ENCODE results near the gene PPP2R1B.
"Not testable (repeated sequence)": the region's sequence is repeated elsewhere in the genome, so short reads cannot be mapped to it uniquely, and the experiment has no call there.

The PPP2R1B gene

GRCh38 chr11:111724615-111725129 is 41.5 kb downstream of the PPP2R1B start:
- no peak for DNase-seq

DNA sequence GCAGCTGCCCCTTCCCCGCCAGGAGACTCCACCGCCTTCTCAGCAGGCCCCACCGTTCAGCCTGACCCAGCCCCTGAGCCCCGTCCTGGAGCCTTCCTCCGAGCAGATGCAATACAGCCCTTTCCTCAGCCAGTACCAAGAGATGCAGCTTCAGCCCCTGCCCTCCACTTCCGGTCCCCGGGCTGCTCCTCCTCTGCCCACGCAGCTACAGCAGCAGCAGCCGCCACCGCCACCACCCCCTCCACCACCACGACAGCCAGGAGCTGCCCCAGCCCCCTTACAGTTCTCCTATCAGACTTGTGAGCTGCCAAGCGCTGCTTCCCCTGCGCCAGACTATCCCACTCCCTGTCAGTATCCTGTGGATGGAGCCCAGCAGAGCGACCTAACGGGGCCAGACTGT is 42.6 kb downstream of the PPP2R1B start:
- DNase-seq, result no peak

- DNase-seq, result no peak
These were observed 43.7 kb downstream of the PPP2R1B start for GRCh38 chr11:111722501-111722900.

DNA sequence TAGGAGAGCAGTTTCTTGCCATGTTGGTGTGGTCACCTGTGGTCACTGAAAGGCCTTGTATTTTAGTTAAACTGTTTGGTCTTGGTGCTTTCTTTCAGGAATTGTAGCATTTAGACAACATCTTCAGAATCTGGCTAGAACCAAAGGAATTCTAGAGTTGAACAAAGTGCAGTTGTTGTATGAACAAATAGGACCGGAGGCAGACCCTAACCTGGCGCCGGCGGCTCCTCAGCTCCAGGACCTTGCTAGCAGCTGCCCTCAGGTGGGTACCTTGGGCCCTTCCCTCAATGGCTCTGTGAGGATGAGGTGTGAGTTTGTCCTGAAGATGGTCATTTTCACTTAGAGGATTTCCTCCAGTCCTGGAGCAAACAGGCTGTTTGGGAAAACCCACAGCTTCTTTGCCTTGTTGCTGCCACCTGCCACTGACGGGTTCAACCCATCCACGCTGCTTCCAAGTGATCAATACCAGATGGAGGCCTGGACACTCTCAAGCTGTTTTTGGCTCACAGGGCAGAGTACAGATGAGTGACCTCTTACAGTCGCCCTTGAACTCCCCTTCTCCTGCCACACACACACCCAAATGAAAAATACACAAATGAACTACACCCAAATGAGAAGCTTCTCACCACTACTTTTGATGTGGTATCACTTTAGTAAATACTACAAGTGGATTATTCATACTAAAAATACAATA is 45.2 kb downstream of the PPP2R1B start:
- DNase-seq, result no peak

GRCh38 chr11:111719379-111719778 is 46.8 kb downstream of the PPP2R1B start:
- DNase-seq, result no peak

GRCh38 chr11:111718859-111719258 is 47.3 kb downstream of the PPP2R1B start:
- DNase-seq, result no peak

DNA sequence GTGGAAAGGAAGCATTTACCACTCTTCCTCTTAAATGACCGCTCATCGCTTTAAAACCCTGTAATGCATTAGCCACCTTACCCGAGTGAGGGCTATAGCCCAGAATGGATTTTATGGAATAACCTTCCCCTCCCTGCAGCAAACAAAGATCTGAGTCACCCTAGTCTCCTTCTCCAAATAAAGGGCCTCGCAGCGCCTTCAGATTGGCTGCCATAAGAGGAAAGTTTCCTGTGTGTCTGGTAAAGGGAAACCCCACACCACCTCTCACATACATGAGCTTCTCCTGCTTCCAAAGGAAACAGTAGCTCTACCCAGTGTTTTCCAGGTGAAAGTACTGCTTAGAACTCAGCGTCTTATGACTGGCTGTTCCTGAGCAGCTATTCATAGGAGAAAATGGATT is 47.8 kb downstream of the PPP2R1B start:
- no peak for DNase-seq

DNA sequence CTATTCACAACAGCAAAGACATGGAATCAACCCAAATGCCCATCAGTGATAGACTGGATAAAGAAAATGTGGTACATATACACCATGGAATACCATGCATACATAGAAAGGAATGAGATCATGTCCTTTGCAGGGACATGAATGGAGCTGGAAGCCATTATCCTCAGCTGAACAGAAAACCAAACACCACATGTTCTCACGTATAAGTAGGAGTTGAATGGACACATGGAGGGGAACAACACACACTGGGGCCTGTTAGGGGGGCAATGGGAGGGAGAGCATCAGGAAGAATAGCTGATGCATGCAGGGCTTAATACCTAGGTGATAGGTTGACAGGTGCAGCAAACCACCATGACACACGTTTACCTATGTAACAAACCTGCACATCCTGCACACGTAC is 48.5 kb downstream of the PPP2R1B start:
- DNase-seq, result not testable (repeated sequence)

GRCh38 chr11:111715142-111715816 is 50.9 kb downstream of the PPP2R1B start:
- no peak for DNase-seq

GRCh38 chr11:111714522-111714921 is 51.7 kb downstream of the PPP2R1B start:
- DNase-seq, result no peak

DNA sequence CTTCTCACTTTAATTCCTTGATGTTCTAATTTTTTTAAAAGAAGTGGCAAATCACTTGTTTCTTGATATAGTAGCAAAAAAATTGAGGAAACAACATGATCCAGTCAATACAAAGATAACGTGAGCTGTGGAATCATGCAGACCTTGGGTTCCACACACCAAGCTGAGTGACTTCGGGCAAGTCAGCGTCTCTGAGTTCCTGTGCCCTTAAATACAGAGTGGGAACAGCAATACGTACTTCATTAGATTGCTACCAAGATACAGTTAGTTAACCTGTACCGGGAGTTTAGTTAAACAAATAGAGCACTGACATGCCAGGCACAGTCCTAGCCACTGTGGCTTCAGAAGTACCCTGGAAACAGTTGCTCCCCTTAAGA is 58.5 kb downstream of the PPP2R1B start:
- DNase-seq, result no peak

- no peak for DNase-seq
These were observed 59.0 kb downstream of the PPP2R1B start for GRCh38 chr11:111707039-111707690.

- DNase-seq, result no peak
These were observed 62.6 kb downstream of the PPP2R1B start for GRCh38 chr11:111703576-111703975.

DNA sequence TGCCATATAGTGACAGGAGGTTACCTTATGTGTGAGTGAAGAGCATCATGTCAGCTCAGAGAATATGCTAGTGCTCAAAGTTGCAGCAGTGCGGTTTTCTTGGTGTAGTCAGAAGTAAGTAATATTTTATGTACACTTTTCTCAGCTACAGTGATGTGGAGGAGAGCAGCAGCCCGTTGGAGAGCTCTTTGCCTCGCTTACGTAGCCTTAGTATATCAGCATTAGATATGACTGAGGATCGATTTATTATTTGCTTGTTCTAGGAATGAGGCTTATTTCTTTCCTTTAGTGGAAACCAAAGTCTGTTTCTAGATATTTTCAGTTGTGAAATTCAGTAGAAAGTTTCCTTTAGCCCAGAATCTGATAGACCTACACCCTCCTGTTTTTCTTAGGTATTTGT is 63.6 kb downstream of the PPP2R1B start:
- no peak for DNase-seq

DNA sequence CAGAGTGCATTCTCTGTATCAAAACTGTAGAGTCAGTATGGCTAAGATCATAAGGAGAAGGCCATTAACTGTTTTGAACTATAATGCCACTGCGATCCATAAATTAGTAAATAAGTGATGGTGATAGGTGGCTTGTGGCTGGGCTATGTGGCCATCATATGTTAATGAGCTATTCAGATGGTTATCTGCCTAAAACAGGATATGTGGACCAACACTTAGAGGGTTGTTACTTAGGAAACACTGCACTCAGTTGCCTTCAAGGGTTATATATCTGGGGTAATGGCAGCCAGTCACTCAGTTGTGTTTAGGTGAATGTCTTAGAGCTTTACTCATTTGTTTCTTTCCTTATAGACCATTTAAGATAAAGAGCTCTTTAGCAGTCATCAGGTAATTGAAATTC is 66.0 kb downstream of the PPP2R1B start:
- DNase-seq, result peak; percentile 39

DNA sequence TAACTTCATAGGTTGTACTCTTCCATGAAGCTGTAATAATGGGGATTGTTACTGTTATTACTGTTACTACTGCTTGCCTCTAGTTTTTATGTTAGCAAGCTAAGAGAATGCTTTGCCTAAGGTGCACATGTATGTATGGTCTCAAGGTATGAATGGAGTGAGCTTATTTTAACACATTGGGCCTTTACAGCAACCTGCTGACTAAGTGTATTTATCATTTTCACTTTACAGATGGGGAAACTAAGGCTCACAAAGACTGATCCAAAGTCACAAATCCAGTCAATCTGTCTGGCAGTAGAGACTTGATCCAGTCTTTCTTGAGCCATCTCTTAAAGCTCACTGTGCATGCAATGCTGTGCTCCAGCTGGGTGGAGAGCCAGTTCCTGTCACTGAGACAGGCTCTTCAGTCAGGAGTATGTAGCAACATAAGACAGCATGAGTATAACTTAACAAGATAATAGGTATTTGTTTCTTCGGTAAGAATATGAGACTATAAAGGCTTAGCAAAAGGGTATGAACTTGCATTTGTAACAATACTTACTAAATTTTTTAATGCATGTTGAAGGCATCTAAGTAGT is 66.5 kb downstream of the PPP2R1B start:
- peak; percentile 50 for DNase-seq

GRCh38 chr11:111698852-111699559 is 67.2 kb downstream of the PPP2R1B start:
- DNase-seq, result peak; percentile 96

DNA sequence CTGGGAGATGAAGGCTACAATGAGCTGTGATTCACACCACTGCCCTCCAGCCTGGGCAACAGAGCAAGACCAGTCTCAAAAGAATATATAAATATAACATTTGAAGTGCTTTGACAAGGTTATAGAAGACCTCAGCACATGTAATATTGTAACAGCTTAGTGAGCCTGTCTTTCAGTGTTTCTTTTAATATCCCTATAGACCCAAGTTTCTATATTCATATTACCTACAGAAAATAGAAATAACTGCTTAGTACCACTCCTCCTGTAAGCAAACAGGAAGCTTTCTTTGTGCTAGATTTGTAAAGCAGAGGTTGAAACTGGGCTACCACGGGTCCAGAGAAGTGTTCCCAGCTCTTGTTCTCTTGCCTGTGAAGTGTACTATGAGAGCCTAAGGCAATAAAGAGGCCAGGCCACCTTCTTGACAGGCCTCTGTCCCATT is 68.2 kb downstream of the PPP2R1B start:
- DNase-seq, result peak; percentile 20

GRCh38 chr11:111696556-111696955 is 69.6 kb downstream of the PPP2R1B start:
- DNase-seq, result no peak

DNA sequence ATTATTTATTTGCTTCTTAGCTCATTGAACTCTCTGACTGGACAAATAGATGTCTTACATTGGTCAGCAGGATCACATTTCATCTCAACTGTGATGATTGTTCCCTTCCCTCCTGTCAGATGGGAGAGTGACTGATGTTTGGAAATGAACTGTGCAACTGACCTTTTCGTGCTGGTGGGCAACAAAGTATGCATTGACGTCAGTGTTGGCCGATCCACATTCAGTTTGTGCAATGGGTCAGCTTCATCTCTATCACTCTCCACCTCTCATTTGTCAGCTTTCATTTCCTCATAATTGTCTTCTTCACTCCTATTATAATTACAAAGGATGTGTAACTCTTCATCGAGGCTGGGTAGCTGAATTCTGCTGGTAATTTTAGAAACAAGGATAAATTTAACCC is 71.3 kb downstream of the PPP2R1B start:
- DNase-seq, result no peak

- no peak for DNase-seq
These were observed 72.8 kb downstream of the PPP2R1B start for GRCh38 chr11:111693224-111693937.

GRCh38 chr11:111691741-111692140 is 74.4 kb downstream of the PPP2R1B start:
- DNase-seq, result peak; percentile 7
